ENCODE results near the gene SHC4.

- TF ChIP-seq CTCF (IDR thresholded peaks at IDR 0.05; ENCODE audit: insufficient read depth, low read length, poor library complexity, severe bottlenecking), result no peak
- TF ChIP-seq EZH2phosphoT487 (conservative IDR thresholded peaks at IDR 0.05; ENCODE audit: low read length), result no peak
Measured at GRCh38 chr15:48941904-48942303, 21.8 kb downstream of the SHC4 start.

Measured in SU-DHL-6 (cell line).